GM21390 (cell line): ENCODE results near the gene GRAMD4.

ENCODE experiments used
- ATAC-seq: cut with Tn5 transposase; IDR thresholded peaks from one replicate; pipeline ENCODE4 v1.9.1; 2021; ENCODE audit not compliant: unreplicated experiment

Gene GRAMD4

GRCh38 chr22:46666577-46667244 is 46.5 kb downstream of the GRAMD4 start:
- no peak for ATAC-seq

- no peak for ATAC-seq
These were observed 47.0 kb downstream of the GRAMD4 start for GRCh38 chr22:46667245-46667623.

GRCh38 chr22:46668116-46668515 is 47.9 kb downstream of the GRAMD4 start:
- no peak for ATAC-seq

GRCh38 chr22:46669201-46669600 is 49.0 kb downstream of the GRAMD4 start:
- ATAC-seq: no peak

- no peak for ATAC-seq
These were observed 51.7 kb downstream of the GRAMD4 start for GRCh38 chr22:46671824-46672432.

GRCh38 chr22:46672731-46673130 is 52.5 kb downstream of the GRAMD4 start:
- no peak for ATAC-seq

- no peak for ATAC-seq
These were observed 53.0 kb downstream of the GRAMD4 start for GRCh38 chr22:46673205-46673604.

GRCh38 chr22:46673662-46674236 is 53.6 kb downstream of the GRAMD4 start:
- no peak for ATAC-seq

- ATAC-seq: no peak
These were observed 54.2 kb downstream of the GRAMD4 start for GRCh38 chr22:46674367-46674781.

GRCh38 chr22:46674906-46675305 is 54.7 kb downstream of the GRAMD4 start:
- no peak for ATAC-seq

GRCh38 chr22:46675479-46675878 is 55.3 kb downstream of the GRAMD4 start:
- ATAC-seq: no peak

GRCh38 chr22:46675938-46676337 is 55.8 kb downstream of the GRAMD4 start:
- ATAC-seq: no peak

GRCh38 chr22:46676479-46676878 is 56.3 kb downstream of the GRAMD4 start:
- no peak for ATAC-seq

- no peak for ATAC-seq
These were observed 56.7 kb downstream of the GRAMD4 start for GRCh38 chr22:46676881-46677280.

GRCh38 chr22:46677323-46678002 is 57.3 kb downstream of the GRAMD4 start:
- ATAC-seq: no peak

GRCh38 chr22:46678003-46678657 is 57.9 kb downstream of the GRAMD4 start:
- no peak for ATAC-seq

GRCh38 chr22:46678785-46679700 is 58.9 kb downstream of the GRAMD4 start:
- ATAC-seq: no peak

- ATAC-seq: no peak
These were observed 59.6 kb downstream of the GRAMD4 start for GRCh38 chr22:46679706-46680269.

- no peak for ATAC-seq
These were observed 60.8 kb downstream of the GRAMD4 start for GRCh38 chr22:46681010-46681409.
